GM08714 (cell line): Measurements from ENCODE around the gene SREK1IP1.

ENCODE experiments used
- H3K4me3 ChIP-seq: fragments of 200-500 bp; sonication (Bioruptor generic); 2 replicates; pipeline ENCODE4 v1.5.1; 2014; ENCODE audit warnings: mild to moderate bottlenecking, low read length, inconsistent platforms
- ZNF274 ChIP-seq: IDR thresholded peaks from 2 replicates; pipeline ENCODE4 v1.6.1; 2012; ENCODE audit warnings: mild to moderate bottlenecking, low read depth, low read length

SREK1IP1 gene

DNA sequence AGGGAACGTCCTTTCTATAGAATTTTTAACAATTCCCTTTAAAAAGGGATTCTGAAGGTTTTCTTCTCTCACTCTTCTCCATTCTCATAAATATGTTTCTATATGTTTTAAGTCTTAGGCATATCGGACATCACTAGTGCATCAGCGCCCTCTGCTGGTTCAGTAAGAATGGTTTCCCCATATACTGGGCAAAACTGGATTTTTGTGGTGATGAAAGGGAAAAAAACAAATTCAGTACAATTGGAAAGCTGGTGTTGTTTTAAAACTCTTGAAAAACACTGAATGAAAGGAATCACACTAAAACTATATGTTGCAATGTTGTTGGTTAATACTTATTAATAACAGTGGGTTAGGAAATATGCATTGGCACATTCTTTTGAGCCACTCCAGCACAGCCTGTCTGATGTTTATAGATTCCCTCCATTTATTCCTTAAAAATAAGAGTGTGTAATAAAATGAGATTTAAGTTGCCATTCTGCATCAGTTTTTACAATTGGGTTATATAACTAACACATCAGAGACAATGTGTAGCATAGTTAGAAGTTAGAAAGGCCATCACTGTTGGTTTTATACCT lies 16.0 kb upstream of the SREK1IP1 start:
- no peak overlapping the region for H3K4me3 ChIP-seq
- no peak for TF ChIP-seq ZNF274

- no peak for TF ChIP-seq ZNF274
Observed at GRCh38 chr5:64775291-64775690, 6.8 kb upstream of the SREK1IP1 start.

GRCh38 chr5:64773533-64773932 lies 5.0 kb upstream of the SREK1IP1 start:
- H3K4me3 ChIP-seq, result no peak overlapping the region
- TF ChIP-seq ZNF274, result no peak

More at GRCh38 chr5:64775291-64775690, 6.8 kb upstream of the SREK1IP1 start:
- H3K4me3 ChIP-seq, result no peak overlapping the region

DNA sequence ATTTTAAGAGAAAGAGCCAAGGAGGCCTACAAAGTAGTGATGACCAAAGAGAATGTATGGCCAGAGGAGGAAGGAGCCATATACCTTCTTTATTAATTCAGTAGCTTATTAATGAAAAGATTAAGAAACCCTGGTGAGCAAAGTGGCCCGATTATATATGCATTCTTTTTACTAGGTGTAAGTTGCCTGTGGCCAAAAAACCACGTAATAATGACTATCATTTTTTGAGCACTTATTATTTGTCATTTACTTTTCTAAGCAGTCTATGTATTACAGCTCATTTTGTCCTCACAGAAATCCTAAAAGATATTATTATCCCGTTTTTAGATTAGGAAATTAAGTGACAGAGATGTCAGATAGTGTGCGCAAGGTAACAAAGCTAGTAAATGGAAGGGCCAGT lies 3.2 kb upstream of the SREK1IP1 start:
- TF ChIP-seq ZNF274, result no peak

DNA sequence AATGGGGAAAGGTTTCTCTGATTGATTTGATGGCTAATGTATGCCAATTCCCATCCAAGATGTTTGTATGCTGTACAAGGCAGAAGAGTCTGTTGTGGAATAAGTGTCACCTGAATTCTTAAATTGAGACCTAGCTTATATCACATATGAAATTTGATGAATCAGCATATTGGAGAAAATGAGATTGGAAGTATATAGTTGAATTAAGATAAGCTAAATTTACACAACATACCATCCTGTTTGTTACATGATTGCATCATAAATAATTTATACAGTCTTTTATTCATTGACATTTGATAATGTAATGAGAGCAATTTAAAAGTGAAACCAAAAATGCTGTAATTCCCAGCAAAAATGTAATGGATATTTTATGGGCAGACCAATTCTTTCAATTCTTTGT lies 1.4 kb upstream of the SREK1IP1 start:
- H3K4me3 ChIP-seq, result peak overlapping the region; percentile 92

More for the DNA sequence above, 3.2 kb upstream of the SREK1IP1 start:
- H3K4me3 ChIP-seq, result no peak overlapping the region

DNA sequence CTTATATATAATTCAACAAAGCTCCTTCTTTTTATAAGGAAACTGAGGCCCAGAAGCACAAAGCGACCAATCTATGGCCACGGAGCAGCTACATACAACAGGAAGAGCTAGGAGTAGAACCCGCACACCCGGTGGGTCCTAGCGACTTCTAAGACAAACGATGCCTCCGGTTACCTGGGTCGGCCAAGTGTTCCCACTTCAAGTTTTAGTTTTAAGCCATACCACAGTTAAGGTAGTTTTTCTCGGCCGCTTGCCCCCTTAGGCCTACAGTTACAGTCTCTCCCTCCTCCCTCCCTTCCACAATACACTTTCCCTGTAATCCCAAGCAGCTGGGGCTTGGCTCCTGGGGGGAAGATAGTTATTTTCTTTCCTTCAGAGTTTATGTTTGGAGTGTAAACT lies 533 bp downstream of the SREK1IP1 start:
- TF ChIP-seq ZNF274, result no peak
- H3K4me3 ChIP-seq, result peak overlapping the region; percentile 92

More for the DNA sequence above, 1.4 kb upstream of the SREK1IP1 start:
- TF ChIP-seq ZNF274, result no peak

- peak overlapping the region; percentile 92 for H3K4me3 ChIP-seq
Observed at GRCh38 chr5:64766941-64767340, 1.6 kb downstream of the SREK1IP1 start.

DNA sequence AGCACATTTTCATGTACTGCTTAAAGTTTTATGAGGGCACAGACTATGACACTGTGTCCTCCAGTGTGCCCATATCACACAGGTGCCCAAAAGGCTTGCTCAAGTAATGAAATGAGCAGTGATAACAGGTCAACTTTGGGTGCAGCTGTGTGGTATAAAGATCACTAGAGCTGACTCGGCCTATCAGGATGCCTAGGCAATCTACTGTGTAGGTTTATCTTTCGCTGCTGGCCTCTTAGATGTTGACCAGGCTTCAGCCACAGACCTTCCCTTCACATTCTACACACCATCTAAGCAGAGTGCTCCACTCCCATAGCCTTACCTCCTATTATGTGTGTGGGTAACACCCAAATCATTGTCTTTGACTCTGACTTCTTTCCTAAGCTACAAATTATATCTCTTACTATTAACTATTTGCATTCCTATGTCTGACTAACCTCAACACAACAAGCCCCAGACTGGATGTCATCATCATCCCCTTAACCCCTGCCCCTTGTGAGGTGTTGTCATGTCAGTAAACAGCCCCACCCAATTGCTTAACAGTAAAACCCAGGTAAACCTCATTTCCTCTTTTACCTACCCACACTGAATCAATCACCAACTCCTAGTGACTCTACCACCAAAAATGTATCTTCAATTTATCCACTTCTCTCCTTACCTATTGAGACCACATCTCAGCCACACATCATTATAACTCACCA lies 2.5 kb downstream of the SREK1IP1 start:
- H3K4me3 ChIP-seq, result no peak overlapping the region
- no peak for TF ChIP-seq ZNF274

More at GRCh38 chr5:64766941-64767340, 1.6 kb downstream of the SREK1IP1 start:
- no peak for TF ChIP-seq ZNF274

DNA sequence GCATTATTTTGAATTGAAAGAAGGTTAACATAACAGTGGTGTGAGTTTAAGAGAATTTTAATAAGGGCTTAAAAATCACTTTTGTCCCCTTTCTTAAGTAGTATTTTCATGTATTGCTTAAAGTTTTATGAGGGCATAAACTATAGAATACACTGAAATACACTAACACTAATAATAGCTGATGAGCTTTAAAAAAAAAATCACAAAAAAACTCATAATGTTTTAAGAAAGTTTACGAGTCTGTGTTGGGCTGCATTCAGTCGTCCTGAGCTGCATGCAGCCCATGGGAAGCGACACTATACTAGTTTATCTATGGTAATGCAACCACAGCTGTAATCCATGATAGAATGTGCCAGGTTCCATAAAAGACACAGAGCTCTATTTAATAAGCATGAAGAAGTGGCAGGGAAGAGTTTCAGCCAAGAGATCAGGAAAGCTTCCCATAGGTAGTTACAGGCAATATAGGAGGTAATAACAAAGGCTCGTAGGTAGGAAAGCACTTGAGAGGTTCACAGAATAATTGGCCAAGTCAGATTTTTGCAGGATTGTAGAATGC lies 4.5 kb downstream of the SREK1IP1 start:
- no peak for TF ChIP-seq ZNF274
- H3K4me3 ChIP-seq, result no peak overlapping the region

DNA sequence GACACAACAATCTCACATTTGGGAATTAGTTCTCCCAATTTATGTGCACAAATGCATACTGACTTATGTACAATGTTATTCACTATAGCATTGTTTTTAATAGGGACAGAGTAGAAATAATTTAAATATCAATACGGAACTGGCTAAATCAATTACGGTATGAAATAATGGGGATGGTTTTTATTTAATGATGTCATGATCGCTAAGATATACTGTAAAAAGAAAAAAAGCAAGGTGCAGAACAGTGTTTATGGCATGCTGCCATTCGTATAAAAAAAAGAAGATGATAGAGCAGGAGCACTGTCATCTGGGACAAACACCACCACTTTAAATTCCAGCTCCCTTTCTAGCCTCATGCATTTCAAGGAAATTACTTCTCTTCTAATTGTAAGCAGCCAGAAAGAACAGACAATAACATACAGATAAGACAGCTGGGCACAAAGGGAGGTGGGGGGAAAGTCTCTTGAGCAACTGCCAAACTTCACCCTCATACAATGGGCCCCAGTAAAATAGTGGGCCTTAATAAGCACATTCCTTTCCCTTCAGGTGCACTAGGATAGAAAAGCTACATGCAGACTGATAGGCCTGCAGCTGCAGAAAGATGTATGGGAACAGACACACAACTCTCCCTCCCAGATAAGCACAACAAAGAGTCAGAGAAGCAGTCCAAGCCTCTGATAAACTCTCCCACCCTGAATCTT lies 8.4 kb downstream of the SREK1IP1 start:
- no peak overlapping the region for H3K4me3 ChIP-seq
- no peak for TF ChIP-seq ZNF274

GRCh38 chr5:64758901-64759300 lies 9.6 kb downstream of the SREK1IP1 start:
- H3K4me3 ChIP-seq, result no peak overlapping the region
- TF ChIP-seq ZNF274, result no peak

DNA sequence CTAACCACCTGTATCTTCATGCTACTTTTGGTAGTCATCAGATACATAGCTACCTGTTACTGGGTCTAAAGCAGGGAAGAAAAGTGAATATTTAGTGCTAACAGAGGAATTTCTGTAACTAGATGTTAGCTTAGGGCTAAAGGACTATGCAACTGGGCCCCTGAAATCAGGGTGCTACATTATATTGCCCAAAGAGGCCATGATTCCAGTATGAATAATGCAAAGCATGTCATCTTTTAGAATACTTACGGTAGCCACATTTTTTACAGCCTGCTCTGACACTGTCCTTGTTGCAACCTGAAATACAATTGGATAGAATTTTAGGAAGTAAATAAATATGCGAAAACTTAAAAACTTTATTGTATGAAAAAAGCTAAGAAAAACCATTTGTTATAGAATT lies 14.4 kb downstream of the SREK1IP1 start:
- no peak for TF ChIP-seq ZNF274

DNA sequence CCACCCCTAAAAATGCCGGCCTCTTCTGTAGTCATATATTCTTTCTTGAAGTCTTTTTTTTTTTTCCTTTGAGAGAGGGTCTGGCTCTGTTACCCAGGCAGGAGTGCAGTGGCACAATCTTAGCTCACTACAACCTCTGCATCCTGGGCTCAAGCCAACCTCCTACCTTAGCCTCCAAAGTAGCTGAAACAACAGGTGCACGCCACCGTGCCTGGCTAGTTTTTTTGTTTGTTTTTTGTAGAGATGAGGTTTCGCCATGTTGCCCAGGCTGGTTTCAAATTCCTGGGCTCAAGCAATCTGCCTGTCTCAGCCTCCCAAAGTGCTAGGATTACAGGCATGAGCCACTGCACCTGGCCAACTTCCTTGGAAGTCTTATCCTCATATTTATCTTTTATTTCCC lies 19.1 kb downstream of the SREK1IP1 start:
- no peak for TF ChIP-seq ZNF274
- H3K4me3 ChIP-seq, result no peak overlapping the region

More for the DNA sequence above, 14.4 kb downstream of the SREK1IP1 start:
- H3K4me3 ChIP-seq, result no peak overlapping the region

DNA sequence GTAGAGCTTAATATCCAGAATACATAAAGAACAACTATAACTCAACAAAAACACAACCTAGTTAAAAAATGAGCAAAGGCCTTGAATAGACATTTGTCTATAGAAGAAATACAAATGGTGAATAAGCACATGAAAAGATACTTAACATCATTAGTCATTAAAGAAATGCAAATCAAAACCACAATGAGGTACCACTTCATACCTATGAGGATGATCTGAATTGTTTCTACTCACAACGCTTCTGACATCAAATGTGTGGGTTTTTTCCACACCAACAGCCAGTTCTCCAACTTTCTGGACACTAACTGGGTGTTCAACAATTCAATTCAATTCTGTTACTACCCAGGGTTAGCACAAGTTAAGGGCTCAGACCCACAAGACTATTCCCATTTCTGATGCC lies 22.0 kb downstream of the SREK1IP1 start:
- no peak overlapping the region for H3K4me3 ChIP-seq
- TF ChIP-seq ZNF274, result no peak

DNA sequence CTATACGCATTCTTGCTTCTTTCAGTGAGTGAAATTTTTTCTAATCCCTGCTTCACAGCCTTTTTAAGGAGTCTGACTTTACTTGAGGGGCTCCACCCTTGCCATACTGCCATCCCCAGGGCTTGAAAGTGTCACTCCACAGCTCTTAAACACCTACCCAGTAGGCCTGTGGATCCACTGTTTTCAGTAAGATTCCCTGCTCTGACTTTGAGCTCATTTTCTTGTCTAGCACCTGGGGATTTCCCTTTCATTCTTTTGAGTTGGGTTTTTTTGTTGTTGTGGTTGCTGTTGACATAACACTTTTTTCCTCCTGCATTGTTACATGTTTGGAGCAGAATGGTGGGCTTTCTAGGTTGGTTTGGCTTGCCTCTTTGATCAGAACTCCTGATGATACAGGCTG lies 23.6 kb downstream of the SREK1IP1 start:
- TF ChIP-seq ZNF274, result no peak
- no peak overlapping the region for H3K4me3 ChIP-seq
